ENCODE data around the gene SLC22A23. TPM values are rescaled to one million over a fixed set of nuclear protein-coding genes. Genes with fewer than 3 reads are reported as not detected.

The SLC22A23 gene
- total RNA-seq, 8 experiments from 2014 or later = 10.5 to 24.1 (median 13.2) TPM

GRCh38 chr6:3270258-3270657 lies 186.6 kb downstream of the SLC22A23 start:
- no peak for ATAC-seq (replicated peaks in 6 of 8)
- WGBS, 10 experiments = 90 to 97% (median 95%) methylated on average over 2 to 7 of the region's 15 CpGs; no CpG with 5 or more reads in 7 of the 10 experiments
- Histone ChIP-seq H3K27ac (no peak overlapping the region), H3K4me3 (no peak overlapping the region), H3K4me1 (replicated peaks in 1 of 2) (no peaks in the 10 kb centered on the region)
- in situ Hi-C loops (cut with MboI; ENCODE audit: low pct_unique_long_range_greater_than_20kb in 2 of 9, low sequenced_read_pairs in 9 of 9, unreplicated experiment in 9 of 9) = loop anchor here in 6 of 9 experiments (10.0 to 25.0 kb wide), 3 partner anchors 133 to 742 kb away; a partner anchor contains a TSS

GRCh38 chr6:3269281-3269975 lies 187.4 kb downstream of the SLC22A23 start:
- H3K4me1 ChIP-seq (replicated peaks in 1 of 2) = no peaks in the 10 kb centered on the region
- no peak overlapping the region for H3K4me3 ChIP-seq
- WGBS, 10 experiments = 0 to 89% (median 82%) methylated on average over 1 to 17 of the region's 27 CpGs; no CpG with 5 or more reads in 2 of the 10 experiments
- no peak overlapping the region for H3K27ac ChIP-seq
- in situ Hi-C loops (cut with MboI; ENCODE audit: low pct_unique_long_range_greater_than_20kb in 2 of 9, low sequenced_read_pairs in 9 of 9, unreplicated experiment in 9 of 9) = loop anchor here in 2 of 9 experiments (25.0 kb wide), 2 partner anchors 132 to 743 kb away; a partner anchor contains a TSS
- no peak for ATAC-seq (replicated peaks in 6 of 8)

GRCh38 chr6:3268680-3269079 lies 188.2 kb downstream of the SLC22A23 start:
- in situ Hi-C loops (cut with MboI; ENCODE audit: low pct_unique_long_range_greater_than_20kb in 2 of 9, low sequenced_read_pairs in 9 of 9, unreplicated experiment in 9 of 9) = loop anchor here in 2 of 9 experiments (25.0 kb wide), 2 partner anchors 131 to 744 kb away; a partner anchor contains a TSS
- Histone ChIP-seq H3K4me3 (no peak overlapping the region), H3K27ac (no peak overlapping the region), H3K4me1 (replicated peaks in 1 of 2) (no peaks in the 10 kb centered on the region)
- 51 to 100% (median 87%) methylated on average over 1 to 11 of the region's 11 CpGs; no CpG with 5 or more reads in 2 of the 10 experiments for WGBS, 10 experiments
- ATAC-seq (replicated peaks in 6 of 8) = no peak

GRCh38 chr6:3267162-3267561 lies 189.7 kb downstream of the SLC22A23 start:
- no peak overlapping the region for H3K4me3 ChIP-seq
- H3K4me1 ChIP-seq (replicated peaks in 1 of 2) = no peaks in the 10 kb centered on the region
- no peak overlapping the region for H3K27ac ChIP-seq
- in situ Hi-C loops (cut with MboI; ENCODE audit: low pct_unique_long_range_greater_than_20kb in 2 of 9, low sequenced_read_pairs in 9 of 9, unreplicated experiment in 9 of 9) = loop anchor here in 2 of 9 experiments (25.0 kb wide), 2 partner anchors 130 to 745 kb away; a partner anchor contains a TSS
- peak in 1 of 8 experiments; percentile 15 for ATAC-seq (replicated peaks in 6 of 8)
- WGBS, 10 experiments = 76 to 100% (median 100%) methylated on average over 1 to 3 of the region's 5 CpGs; no CpG with 5 or more reads in 5 of the 10 experiments

GRCh38 chr6:3266170-3266569 lies 190.7 kb downstream of the SLC22A23 start:
- whole genome bisulfite sequencing, 10 experiments = 60 to 100% (median 70%) methylated on average over 2 to 4 of the region's 9 CpGs; no CpG with 5 or more reads in 5 of the 10 experiments
- H3K4me1 ChIP-seq (replicated peaks in 1 of 2) = peaks cover 0 to 1% of the 10 kb centered on the region in 2 donors
- peak in 2 of 8 experiments; percentile 7 to 8 for ATAC-seq (replicated peaks in 6 of 8)
- H3K4me3 ChIP-seq = no peak overlapping the region
- in situ Hi-C loops (cut with MboI; ENCODE audit: low pct_unique_long_range_greater_than_20kb in 2 of 9, low sequenced_read_pairs in 9 of 9, unreplicated experiment in 9 of 9) = loop anchor here in 2 of 9 experiments (25.0 kb wide), 2 partner anchors 129 to 746 kb away; a partner anchor contains a TSS
- H3K27ac ChIP-seq = no peak overlapping the region

GRCh38 chr6:3265671-3266070 lies 191.2 kb downstream of the SLC22A23 start:
- 0 to 95% (median 79%) methylated on average over 1 to 8 of the region's 9 CpGs; no CpG with 5 or more reads in 3 of the 10 experiments for WGBS, 10 experiments
- Histone ChIP-seq H3K4me1 (replicated peaks in 1 of 2) (peaks cover under 1 to 6% of the 10 kb centered on the region in 2 donors), H3K4me3 (no peak overlapping the region), H3K27ac (no peak overlapping the region)
- ATAC-seq (replicated peaks in 6 of 8) = peak in 2 of 8 experiments; percentile 13 to 18
- in situ Hi-C loops (cut with MboI; ENCODE audit: low pct_unique_long_range_greater_than_20kb in 2 of 9, low sequenced_read_pairs in 9 of 9, unreplicated experiment in 9 of 9) = loop anchor here in 2 of 9 experiments (25.0 kb wide), 2 partner anchors 128 to 747 kb away; a partner anchor contains a TSS

- H3K4me1 ChIP-seq (replicated peaks in 1 of 2) = peaks cover 8 to 17% of the 10 kb centered on the region in 2 donors
- no peak overlapping the region for H3K27ac ChIP-seq
- H3K4me3 ChIP-seq = no peak overlapping the region
- in situ Hi-C loops (cut with MboI; ENCODE audit: low pct_unique_long_range_greater_than_20kb in 2 of 9, low sequenced_read_pairs in 9 of 9, unreplicated experiment in 9 of 9) = loop anchor here in 2 of 9 experiments (25.0 kb wide), 2 partner anchors 127 to 748 kb away; a partner anchor contains a TSS
- ATAC-seq (replicated peaks in 6 of 8) = no peak
- WGBS, 10 experiments = 69 to 100% (median 96%) methylated on average over 1 to 2 of the region's 3 CpGs; no CpG with 5 or more reads in 6 of the 10 experiments
Measured at GRCh38 chr6:3264356-3264755, 192.5 kb downstream of the SLC22A23 start.

GRCh38 chr6:3263096-3263495 lies 193.8 kb downstream of the SLC22A23 start:
- in situ Hi-C loops (cut with MboI; ENCODE audit: low pct_unique_long_range_greater_than_20kb in 2 of 9, low sequenced_read_pairs in 9 of 9, unreplicated experiment in 9 of 9) = loop anchor here in 2 of 9 experiments (25.0 kb wide), 2 partner anchors 126 to 749 kb away; a partner anchor contains a TSS
- H3K4me1 ChIP-seq (replicated peaks in 1 of 2) = peaks cover 12 to 21% of the 10 kb centered on the region in 2 donors
- no peak overlapping the region for H3K27ac ChIP-seq
- WGBS, 10 experiments = 60 to 100% (median 83%) methylated on average over 1 to 3 of the region's 6 CpGs; no CpG with 5 or more reads in 5 of the 10 experiments
- no peak for ATAC-seq (replicated peaks in 6 of 8)
- H3K4me3 ChIP-seq = no peak overlapping the region

GRCh38 chr6:3261921-3262320 lies 194.9 kb downstream of the SLC22A23 start:
- Histone ChIP-seq H3K4me1 (replicated peaks in 1 of 2) (peaks cover 13 to 22% of the 10 kb centered on the region in 2 donors), H3K4me3 (no peak overlapping the region), H3K27ac (no peak overlapping the region)
- WGBS, 10 experiments = 21 to 94% (median 83%) methylated on average over 2 to 6 of the region's 8 CpGs; no CpG with 5 or more reads in 4 of the 10 experiments
- no peak for ATAC-seq (replicated peaks in 6 of 8)
- in situ Hi-C loops (cut with MboI; ENCODE audit: low pct_unique_long_range_greater_than_20kb in 2 of 9, low sequenced_read_pairs in 9 of 9, unreplicated experiment in 9 of 9) = loop anchor here in 2 of 9 experiments (25.0 kb wide), 2 partner anchors 125 to 750 kb away; a partner anchor contains a TSS

- Histone ChIP-seq H3K4me3 (no peak overlapping the region), H3K27ac (no peak overlapping the region), H3K4me1 (replicated peaks in 1 of 2) (peaks cover 13 to 22% of the 10 kb centered on the region in 2 donors)
- ATAC-seq (replicated peaks in 6 of 8) = no peak
- 43 to 94% (median 72%) methylated on average over 2 to 6 of the region's 6 CpGs; no CpG with 5 or more reads in 6 of the 10 experiments for WGBS, 10 experiments
- in situ Hi-C loops (cut with MboI; ENCODE audit: low pct_unique_long_range_greater_than_20kb in 2 of 9, low sequenced_read_pairs in 9 of 9, unreplicated experiment in 9 of 9) = loop anchor here in 2 of 9 experiments (25.0 kb wide), 2 partner anchors 124 to 751 kb away; a partner anchor contains a TSS
Measured at GRCh38 chr6:3261518-3261820, 195.4 kb downstream of the SLC22A23 start.

GRCh38 chr6:3260772-3261517 lies 195.9 kb downstream of the SLC22A23 start:
- Histone ChIP-seq H3K4me3 (no peak overlapping the region), H3K4me1 (replicated peaks in 1 of 2) (peaks cover 13 to 22% of the 10 kb centered on the region in 2 donors), H3K27ac (no peak overlapping the region)
- in situ Hi-C loops (cut with MboI; ENCODE audit: low pct_unique_long_range_greater_than_20kb in 2 of 9, low sequenced_read_pairs in 9 of 9, unreplicated experiment in 9 of 9) = loop anchor here in 2 of 9 experiments (25.0 kb wide), 2 partner anchors 124 to 751 kb away; a partner anchor contains a TSS
- 65 to 100% (median 72%) methylated on average over 1 to 11 of the region's 17 CpGs; no CpG with 5 or more reads in 2 of the 10 experiments for WGBS, 10 experiments
- no peak for ATAC-seq (replicated peaks in 6 of 8)

GRCh38 chr6:3260296-3260695 lies 196.6 kb downstream of the SLC22A23 start:
- H3K27ac ChIP-seq = no peak overlapping the region
- H3K4me3 ChIP-seq = peak overlapping the region in 2 of 5 donors; percentile 84 to 93
- no peak for ATAC-seq (replicated peaks in 6 of 8)
- in situ Hi-C loops (cut with MboI; ENCODE audit: low pct_unique_long_range_greater_than_20kb in 2 of 9, low sequenced_read_pairs in 9 of 9, unreplicated experiment in 9 of 9) = loop anchor here in 2 of 9 experiments (25.0 kb wide), 2 partner anchors 123 to 752 kb away; a partner anchor contains a TSS
- 40 to 75% (median 62%) methylated on average over 2 to 6 of the region's 14 CpGs; no CpG with 5 or more reads in 4 of the 10 experiments for WGBS, 10 experiments
- H3K4me1 ChIP-seq (replicated peaks in 1 of 2) = peaks cover 13 to 22% of the 10 kb centered on the region in 2 donors
